GM18507 (cell line): ENCODE results near the gene VDAC2.
"Not testable (repeated sequence)": the region's sequence is repeated elsewhere in the genome, so short reads cannot be mapped to it uniquely, and the experiment has no call there.

Experiments used
- DNase-seq: peaks from one replicate; pipeline ENCODE4 v3.0.0; 2011; ENCODE audit warnings: low read depth; ENCODE audit not compliant: insufficient read length; ENCODE audit errors: extremely low spot score
- FAIRE-seq: peaks from 2 replicates; lab custom pipeline; 2011; peaks lifted over from hg19 to GRCh38; lab: Jason Lieb, UNC

Gene VDAC2

GRCh38 chr10:75210282-75211006, at the start of gene VDAC2:
VDAC2 (plus strand) TSS chr10:75210796; CDS start chr10:75211159, 363 bp downstream.
- FAIRE-seq (peak; percentile 96), DNase-seq (peak; percentile 91)

GRCh38 chr10:75165684-75166622, 44.6 kb upstream of the VDAC2 start:
- FAIRE-seq = peak; percentile 93
- peak; percentile 53 for DNase-seq

GRCh38 chr10:75166623-75166972, 44.0 kb upstream of the VDAC2 start:
- FAIRE-seq = no peak
- DNase-seq = no peak

- DNase-seq (no peak), FAIRE-seq (no peak)
Measured at GRCh38 chr10:75168275-75168674, 42.3 kb upstream of the VDAC2 start.

- FAIRE-seq (no peak), DNase-seq (no peak)
Measured at GRCh38 chr10:75170215-75170614, 40.4 kb upstream of the VDAC2 start.

GRCh38 chr10:75175046-75175445, 35.5 kb upstream of the VDAC2 start:
- no peak for DNase-seq
- FAIRE-seq = no peak

GRCh38 chr10:75176046-75176445, 34.5 kb upstream of the VDAC2 start:
- FAIRE-seq = no peak
- no peak for DNase-seq

GRCh38 chr10:75176736-75177135, 33.9 kb upstream of the VDAC2 start:
- DNase-seq = no peak
- no peak for FAIRE-seq

- DNase-seq (no peak), FAIRE-seq (no peak)
Measured at GRCh38 chr10:75179657-75180177, 30.9 kb upstream of the VDAC2 start.

- FAIRE-seq (no peak), DNase-seq (no peak)
Measured at GRCh38 chr10:75180592-75180991, 30.0 kb upstream of the VDAC2 start.

GRCh38 chr10:75181073-75181472, 29.5 kb upstream of the VDAC2 start:
- no peak for FAIRE-seq

GRCh38 chr10:75186310-75186709, 24.3 kb upstream of the VDAC2 start:
- DNase-seq = no peak
- no peak for FAIRE-seq

More at GRCh38 chr10:75181073-75181472, 29.5 kb upstream of the VDAC2 start:
- no peak for DNase-seq

GRCh38 chr10:75187961-75188426, 22.6 kb upstream of the VDAC2 start:
- DNase-seq = peak; percentile 43
- peak; percentile 72 for FAIRE-seq

- not testable (repeated sequence) for DNase-seq, FAIRE-seq
Measured at GRCh38 chr10:75188522-75188921, 22.1 kb upstream of the VDAC2 start.

- DNase-seq = no peak
- FAIRE-seq = no peak
Measured at GRCh38 chr10:75189266-75190096, 21.1 kb upstream of the VDAC2 start.

GRCh38 chr10:75191821-75192568, 18.6 kb upstream of the VDAC2 start:
- FAIRE-seq (no peak), DNase-seq (no peak)

- FAIRE-seq, DNase-seq: not testable (repeated sequence)
Measured at GRCh38 chr10:75194625-75195024, 16.0 kb upstream of the VDAC2 start.

- DNase-seq (no peak), FAIRE-seq (no peak)
Measured at GRCh38 chr10:75195035-75195763, 15.4 kb upstream of the VDAC2 start.
